SK-N-DZ (cell line): ENCODE results near the gene TRIM47.
"Not testable (repeated sequence)": the region's sequence is repeated elsewhere in the genome, so short reads cannot be mapped to it uniquely, and the experiment has no call there.

Experiments
- DNase-seq: peaks from one replicate; pipeline ENCODE4 v3.0.0-alpha.2; 2015; ENCODE audit warnings: low spot score

TRIM47 gene

GRCh38 chr17:75869282-75870141 lies 8.9 kb downstream of the TRIM47 start:
- no peak for DNase-seq

- not testable (repeated sequence) for DNase-seq
These were observed 9.6 kb downstream of the TRIM47 start for GRCh38 chr17:75868730-75869281.

- DNase-seq = not testable (repeated sequence)
These were observed 12.8 kb downstream of the TRIM47 start for GRCh38 chr17:75865404-75866188.

GRCh38 chr17:75864887-75865286 lies 13.5 kb downstream of the TRIM47 start:
- DNase-seq = not testable (repeated sequence)

- no peak for DNase-seq
These were observed 13.9 kb downstream of the TRIM47 start for GRCh38 chr17:75864448-75864871.

- DNase-seq = no peak
These were observed 16.5 kb downstream of the TRIM47 start for GRCh38 chr17:75861927-75862317.

- not testable (repeated sequence) for DNase-seq
These were observed 19.0 kb downstream of the TRIM47 start for GRCh38 chr17:75859358-75859757.

- DNase-seq = no peak
These were observed 22.2 kb downstream of the TRIM47 start for GRCh38 chr17:75856062-75856756.

GRCh38 chr17:75855310-75856061 lies 22.9 kb downstream of the TRIM47 start, which contains the start of gene WBP2:
WBP2 (minus strand) TSS chr17:75855335; CDS start chr17:75855297, 38 bp downstream.
- DNase-seq = peak; percentile 100

GRCh38 chr17:75854881-75855309 lies 23.5 kb downstream of the TRIM47 start:
- no peak for DNase-seq

- no peak for DNase-seq
These were observed 24.2 kb downstream of the TRIM47 start for GRCh38 chr17:75854101-75854748.

- DNase-seq = no peak
These were observed 24.9 kb downstream of the TRIM47 start for GRCh38 chr17:75853433-75853832.

- DNase-seq = not testable (repeated sequence)
These were observed 26.7 kb downstream of the TRIM47 start for GRCh38 chr17:75851693-75851991.

- no peak for DNase-seq
These were observed 27.3 kb downstream of the TRIM47 start for GRCh38 chr17:75850928-75851692.

GRCh38 chr17:75849724-75850123 lies 28.7 kb downstream of the TRIM47 start:
- DNase-seq = no peak

GRCh38 chr17:75849279-75849646 lies 29.1 kb downstream of the TRIM47 start:
- no peak for DNase-seq

GRCh38 chr17:75848523-75849278 lies 29.7 kb downstream of the TRIM47 start:
- DNase-seq = peak; percentile 61

- DNase-seq = no peak
These were observed 30.5 kb downstream of the TRIM47 start for GRCh38 chr17:75847614-75848522.
